Measurements from ENCODE around the gene ISOC2. TPM values are rescaled to one million over a fixed set of nuclear protein-coding genes. Genes with fewer than 3 reads are reported as not detected.

Gene ISOC2
- total and polyA plus RNA-seq, 9 of the 15 experiments (the other 6 are each of a cell fraction or from before 2014, with no cell fraction given): 1.2 to 229 (median 58.3) TPM

DNA sequence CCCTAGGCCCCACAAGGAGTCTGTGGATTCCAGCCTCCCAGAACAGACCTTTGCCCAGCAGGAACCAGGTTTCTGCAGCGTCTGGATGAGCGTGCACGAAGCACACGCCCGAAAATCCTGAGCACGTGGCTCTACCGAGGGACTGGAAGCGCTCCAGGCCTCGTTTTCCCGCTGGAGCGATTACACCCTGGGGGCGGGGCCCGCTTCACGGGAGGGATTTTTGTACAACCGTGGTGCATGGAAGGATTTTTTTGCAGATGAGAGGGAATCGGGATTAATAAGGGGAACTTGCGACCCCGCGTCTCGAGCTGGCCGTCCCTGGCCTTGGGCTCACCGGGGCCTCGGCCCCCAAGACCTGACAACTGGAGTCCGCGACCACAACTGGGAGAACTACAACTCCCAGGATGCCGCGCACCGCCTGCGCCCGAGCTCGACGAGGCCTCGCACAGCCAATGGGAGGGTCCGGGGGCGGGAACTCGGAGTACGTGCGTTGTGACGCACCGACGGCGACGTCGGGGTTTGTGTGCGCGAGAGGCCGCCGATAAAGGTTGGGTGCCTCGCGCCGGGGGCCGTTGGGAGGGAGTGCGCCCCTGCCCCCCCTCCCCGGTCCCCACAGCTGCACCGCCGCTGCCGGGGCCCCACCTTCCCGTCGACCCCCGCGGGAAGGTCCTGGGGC is 14.8 kb upstream of the ISOC2 start, which contains the start of gene ZNF628 (continued):
- 0 out of 2 replicates have a peak, but pooled peaks have one; percentile 61 for TF ChIP-seq CHD2 (IDR thresholded peaks at IDR 0.05; ENCODE audit: low read depth, low read length)
- TF ChIP-seq, protein P1, sequence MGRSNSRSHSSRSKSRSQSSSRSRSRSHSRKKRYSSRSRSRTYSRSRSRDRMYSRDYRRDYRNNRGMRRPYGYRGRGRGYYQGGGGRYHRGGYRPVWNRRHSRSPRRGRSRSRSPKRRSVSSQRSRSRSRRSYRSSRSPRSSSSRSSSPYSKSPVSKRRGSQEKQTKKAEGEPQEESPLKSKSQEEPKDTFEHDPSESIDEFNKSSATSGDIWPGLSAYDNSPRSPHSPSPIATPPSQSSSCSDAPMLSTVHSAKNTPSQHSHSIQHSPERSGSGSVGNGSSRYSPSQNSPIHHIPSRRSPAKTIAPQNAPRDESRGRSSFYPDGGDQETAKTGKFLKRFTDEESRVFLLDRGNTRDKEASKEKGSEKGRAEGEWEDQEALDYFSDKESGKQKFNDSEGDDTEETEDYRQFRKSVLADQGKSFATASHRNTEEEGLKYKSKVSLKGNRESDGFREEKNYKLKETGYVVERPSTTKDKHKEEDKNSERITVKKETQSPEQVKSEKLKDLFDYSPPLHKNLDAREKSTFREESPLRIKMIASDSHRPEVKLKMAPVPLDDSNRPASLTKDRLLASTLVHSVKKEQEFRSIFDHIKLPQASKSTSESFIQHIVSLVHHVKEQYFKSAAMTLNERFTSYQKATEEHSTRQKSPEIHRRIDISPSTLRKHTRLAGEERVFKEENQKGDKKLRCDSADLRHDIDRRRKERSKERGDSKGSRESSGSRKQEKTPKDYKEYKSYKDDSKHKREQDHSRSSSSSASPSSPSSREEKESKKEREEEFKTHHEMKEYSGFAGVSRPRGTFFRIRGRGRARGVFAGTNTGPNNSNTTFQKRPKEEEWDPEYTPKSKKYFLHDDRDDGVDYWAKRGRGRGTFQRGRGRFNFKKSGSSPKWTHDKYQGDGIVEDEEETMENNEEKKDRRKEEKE (IDR thresholded peaks at IDR 0.05; ENCODE audit: borderline replicate concordance in 1 of 2, control insufficient read depth in 1 of 2, low read depth in 2 of 2, low read length in 1 of 2): no peak
- TF ChIP-seq MYBL2 (IDR thresholded peaks at IDR 0.05; ENCODE audit: low read depth): no peak
- no peak for TF ChIP-seq MYBL2 (CRISPR knock-in tag; IDR thresholded peaks at IDR 0.05; ENCODE audit: borderline replicate concordance)
- TF ChIP-seq TBP (optimal IDR thresholded peaks at IDR 0.05; ENCODE audit: low read depth, low read length): peak; percentile 56
- TF ChIP-seq TGIF2 (CRISPR knock-in tag; IDR thresholded peaks at IDR 0.05): no peak
- TF ChIP-seq TEAD1 (CRISPR knock-in tag; IDR thresholded peaks at IDR 0.05): no peak; a peak in 1 of 4 replicates
- TF ChIP-seq ARNT (IDR thresholded peaks at IDR 0.05): peak; percentile 1 to 33; a peak in 1 of 4 replicates
- TF ChIP-seq SIN3A (IDR thresholded peaks at IDR 0.05; ENCODE audit: borderline replicate concordance in 2 of 2, control insufficient read depth in 1 of 2, low read depth in 2 of 2, low read length in 2 of 2): no peak; a peak in 1 of 4 replicates
- TF ChIP-seq SRSF3 (IDR thresholded peaks at IDR 0.05; ENCODE audit: insufficient read depth, low read length): no peak
- no peak for TF ChIP-seq TCF7L2 (IDR thresholded peaks at IDR 0.05; ENCODE audit: low read depth, low read length)
- TF ChIP-seq ZNF586 (CRISPR knock-in tag; conservative IDR thresholded peaks at IDR 0.05): no peak
- peak; percentile 80 to 85 for TF ChIP-seq NRF1 (conservative IDR thresholded peaks at IDR 0.05 in 1 of 2, IDR thresholded peaks at IDR 0.05 in 1 of 2)
- TF ChIP-seq SNRNP70 (optimal IDR thresholded peaks at IDR 0.05; ENCODE audit: low read depth, low read length): no peak
- TF ChIP-seq STAT5B (CRISPR knock-in tag; IDR thresholded peaks at IDR 0.05): no peak
- TF ChIP-seq, protein P2, sequence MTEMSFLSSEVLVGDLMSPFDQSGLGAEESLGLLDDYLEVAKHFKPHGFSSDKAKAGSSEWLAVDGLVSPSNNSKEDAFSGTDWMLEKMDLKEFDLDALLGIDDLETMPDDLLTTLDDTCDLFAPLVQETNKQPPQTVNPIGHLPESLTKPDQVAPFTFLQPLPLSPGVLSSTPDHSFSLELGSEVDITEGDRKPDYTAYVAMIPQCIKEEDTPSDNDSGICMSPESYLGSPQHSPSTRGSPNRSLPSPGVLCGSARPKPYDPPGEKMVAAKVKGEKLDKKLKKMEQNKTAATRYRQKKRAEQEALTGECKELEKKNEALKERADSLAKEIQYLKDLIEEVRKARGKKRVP (CRISPR knock-in tag; IDR thresholded peaks at IDR 0.05): no peak
- TF ChIP-seq SREBF1 (IDR thresholded peaks at IDR 0.05; ENCODE audit: borderline replicate concordance, low read depth, low read length): peak; percentile 67; the same call in 1 of the 2 replicates
- no peak for TF ChIP-seq ZNF436 (CRISPR knock-in tag; IDR thresholded peaks at IDR 0.05)
- no peak for TF ChIP-seq PTTG1 (tag; IDR thresholded peaks at IDR 0.05; ENCODE audit: low read depth)
- TF ChIP-seq TEAD2 (tag; IDR thresholded peaks at IDR 0.05): no peak
- peak; percentile 58 for TF ChIP-seq RAD51 (IDR thresholded peaks at IDR 0.05; ENCODE audit: borderline replicate concordance, low read depth)
- peak; percentile 33; the same call in 1 of the 2 replicates for TF ChIP-seq MXI1 (IDR thresholded peaks at IDR 0.05; ENCODE audit: low read depth, low read length)
- TF ChIP-seq NFIC (IDR thresholded peaks at IDR 0.05): peak; percentile 83
- TF ChIP-seq ZNF133 (CRISPR knock-in tag; IDR thresholded peaks at IDR 0.05): no peak
